ENCODE data around the gene PPP1R14C. TPM values are rescaled to one million over a fixed set of nuclear protein-coding genes. Genes with fewer than 3 reads are reported as not detected.

The PPP1R14C gene
- total RNA-seq, 2 donors from 2014 or later: 0.26 to 0.33 TPM

- H3K9me3 ChIP-seq: no peaks in the 10 kb centered on the region
- DNase-seq (no peak), ATAC-seq (no peak)
- no peak overlapping the region for H3K4me3 ChIP-seq
- no peaks in the 10 kb centered on the region for H3K27me3 ChIP-seq
- WGBS, 2 donors: 90 to 91% methylated on average over 7 of the region's 7 CpGs
- intact Hi-C loops (cut with DNase I): no loop called here
- H3K4me1 ChIP-seq: peaks cover 20% of the 10 kb centered on the region
- TF ChIP-seq, protein P1, sequence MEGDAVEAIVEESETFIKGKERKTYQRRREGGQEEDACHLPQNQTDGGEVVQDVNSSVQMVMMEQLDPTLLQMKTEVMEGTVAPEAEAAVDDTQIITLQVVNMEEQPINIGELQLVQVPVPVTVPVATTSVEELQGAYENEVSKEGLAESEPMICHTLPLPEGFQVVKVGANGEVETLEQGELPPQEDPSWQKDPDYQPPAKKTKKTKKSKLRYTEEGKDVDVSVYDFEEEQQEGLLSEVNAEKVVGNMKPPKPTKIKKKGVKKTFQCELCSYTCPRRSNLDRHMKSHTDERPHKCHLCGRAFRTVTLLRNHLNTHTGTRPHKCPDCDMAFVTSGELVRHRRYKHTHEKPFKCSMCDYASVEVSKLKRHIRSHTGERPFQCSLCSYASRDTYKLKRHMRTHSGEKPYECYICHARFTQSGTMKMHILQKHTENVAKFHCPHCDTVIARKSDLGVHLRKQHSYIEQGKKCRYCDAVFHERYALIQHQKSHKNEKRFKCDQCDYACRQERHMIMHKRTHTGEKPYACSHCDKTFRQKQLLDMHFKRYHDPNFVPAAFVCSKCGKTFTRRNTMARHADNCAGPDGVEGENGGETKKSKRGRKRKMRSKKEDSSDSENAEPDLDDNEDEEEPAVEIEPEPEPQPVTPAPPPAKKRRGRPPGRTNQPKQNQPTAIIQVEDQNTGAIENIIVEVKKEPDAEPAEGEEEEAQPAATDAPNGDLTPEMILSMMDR (IDR thresholded peaks at IDR 0.05): no peak
- no peak for TF ChIP-seq POLR2A (IDR thresholded peaks at IDR 0.05)
- H3K36me3 ChIP-seq (replicated peaks in 1 of 2; ENCODE audit: insufficient read depth in 1 of 2, low read depth in 2 of 2): no peaks in the 10 kb centered on the region
- H3K27ac ChIP-seq: no peak overlapping the region
Observed at GRCh38 chr6:150198532-150198931, 55.7 kb downstream of the PPP1R14C start.

DNA sequence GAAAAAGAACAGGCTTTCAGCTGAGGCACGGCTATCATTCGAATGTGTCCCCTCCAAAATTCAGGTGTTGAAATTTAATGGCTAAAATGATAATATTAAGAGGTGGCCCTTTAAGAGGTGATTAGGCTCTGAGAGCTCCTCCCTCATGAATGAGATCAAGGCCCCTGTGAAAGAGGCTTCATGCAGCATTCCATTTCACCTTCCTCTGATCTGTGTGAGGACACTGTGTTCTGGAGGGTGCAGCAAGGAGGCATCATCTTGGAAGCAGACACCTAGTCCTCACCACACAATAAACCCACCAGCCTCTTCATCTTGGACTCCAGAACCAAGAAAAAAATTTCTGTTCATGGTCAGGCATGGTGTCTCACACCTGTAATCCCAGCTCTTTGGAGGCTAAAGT, 56.4 kb downstream of the PPP1R14C start:
- DNase-seq (no peak), ATAC-seq (no peak)
- peaks cover 20% of the 10 kb centered on the region for H3K4me1 ChIP-seq
- H3K36me3 ChIP-seq (replicated peaks in 1 of 2; ENCODE audit: insufficient read depth in 1 of 2, low read depth in 2 of 2): no peaks in the 10 kb centered on the region
- no peak for TF ChIP-seq POLR2A (IDR thresholded peaks at IDR 0.05)
- TF ChIP-seq, protein P1 (IDR thresholded peaks at IDR 0.05): no peak
- no peak overlapping the region for H3K27ac ChIP-seq
- 90 to 92% methylated on average over 2 of the region's 2 CpGs for WGBS, 2 donors
- intact Hi-C loops (cut with DNase I): no loop called here
- H3K27me3 ChIP-seq: no peaks in the 10 kb centered on the region
- no peak overlapping the region for H3K4me3 ChIP-seq
- H3K9me3 ChIP-seq: no peaks in the 10 kb centered on the region

DNA sequence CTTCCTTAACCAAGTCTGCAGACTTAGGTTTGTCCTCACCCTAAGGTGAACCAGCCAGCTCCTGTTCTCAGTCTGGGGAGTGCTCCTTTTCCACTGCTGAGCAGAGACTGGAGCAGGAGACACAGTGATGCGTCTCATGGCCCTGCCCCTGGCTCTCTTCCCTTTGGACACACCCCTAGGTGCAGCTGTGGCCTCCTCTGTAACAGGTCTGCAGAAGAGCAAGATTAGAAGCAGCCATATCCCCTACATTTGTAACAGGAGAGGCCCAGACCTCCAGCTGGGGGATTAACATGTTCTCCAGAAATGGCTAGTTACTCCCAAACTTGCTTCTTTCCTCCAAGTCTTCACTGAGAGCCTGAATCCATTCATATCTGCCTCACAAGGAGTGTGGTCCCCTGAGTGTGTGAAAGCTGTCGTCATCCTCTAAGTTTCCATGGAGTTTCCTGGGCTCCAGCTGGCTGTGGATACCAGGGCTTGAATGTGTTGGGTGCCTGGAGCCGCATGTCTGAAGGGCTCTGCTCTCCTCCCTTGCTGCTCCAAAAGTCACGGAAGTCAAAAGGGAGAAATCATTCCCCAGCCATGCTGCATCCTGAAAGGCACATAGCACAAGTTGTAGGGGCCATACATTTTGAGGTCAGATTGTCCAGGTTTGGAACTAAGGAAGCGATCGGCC, 57.7 kb downstream of the PPP1R14C start:
- H3K27ac ChIP-seq: no peak overlapping the region
- H3K4me1 ChIP-seq: peaks cover 20% of the 10 kb centered on the region
- intact Hi-C loops (cut with DNase I): no loop called here
- TF ChIP-seq, protein P1 (IDR thresholded peaks at IDR 0.05): no peak
- no peak for TF ChIP-seq POLR2A (IDR thresholded peaks at IDR 0.05)
- H3K27me3 ChIP-seq: no peaks in the 10 kb centered on the region
- 83 to 86% methylated on average over 6 of the region's 6 CpGs for WGBS, 2 donors
- H3K36me3 ChIP-seq (replicated peaks in 1 of 2; ENCODE audit: insufficient read depth in 1 of 2, low read depth in 2 of 2): no peaks in the 10 kb centered on the region
- ATAC-seq: no peak
- no peak for DNase-seq
- no peak overlapping the region for H3K4me3 ChIP-seq
- no peaks in the 10 kb centered on the region for H3K9me3 ChIP-seq

- Histone ChIP-seq H3K27me3 (no peaks in the 10 kb centered on the region), H3K27ac (no peak overlapping the region), H3K36me3 (replicated peaks in 1 of 2; ENCODE audit: insufficient read depth in 1 of 2, low read depth in 2 of 2) (no peaks in the 10 kb centered on the region), H3K9me3 (no peaks in the 10 kb centered on the region), H3K4me3 (no peak overlapping the region), H3K4me1 (peaks cover 20% of the 10 kb centered on the region)
- WGBS, 2 donors: 87 to 92% methylated on average over 8 of the region's 8 CpGs
- no peak for TF ChIP-seq POLR2A (IDR thresholded peaks at IDR 0.05)
- TF ChIP-seq, protein P1 (IDR thresholded peaks at IDR 0.05): no peak
- intact Hi-C loops (cut with DNase I): no loop called here
- DNase-seq: no peak
- ATAC-seq: no peak
Observed at GRCh38 chr6:150201285-150201684, 58.4 kb downstream of the PPP1R14C start.

DNA sequence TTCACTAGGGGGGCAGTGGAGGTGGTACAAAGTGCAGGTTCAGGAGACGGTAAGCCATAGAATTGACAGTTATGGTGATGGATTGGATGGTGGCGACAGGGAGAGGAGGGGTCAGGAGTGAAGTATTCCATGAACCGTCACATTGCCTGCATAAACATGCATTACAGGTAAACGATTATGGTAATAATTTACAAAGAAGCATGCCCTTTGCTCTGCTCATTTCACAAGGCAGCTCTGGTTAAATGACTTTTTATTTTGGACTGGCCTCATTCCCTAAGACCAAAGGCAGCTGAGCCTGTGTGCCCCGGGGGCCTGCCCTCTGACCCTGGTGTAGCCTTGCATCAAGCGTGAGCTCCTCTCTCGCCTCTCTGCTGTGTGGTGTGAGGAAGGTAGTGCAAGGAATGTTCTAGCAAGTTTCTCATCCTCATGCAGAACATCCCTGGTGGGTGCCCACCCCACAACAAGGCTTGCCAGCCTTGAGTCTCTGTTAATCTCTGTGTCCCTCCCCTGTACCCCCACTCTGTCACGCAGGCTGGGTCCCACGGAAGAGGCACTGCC, 59.0 kb downstream of the PPP1R14C start:
- H3K27me3 ChIP-seq: no peaks in the 10 kb centered on the region
- H3K9me3 ChIP-seq: no peaks in the 10 kb centered on the region
- intact Hi-C loops (cut with DNase I): no loop called here
- no peak for TF ChIP-seq POLR2A (IDR thresholded peaks at IDR 0.05)
- TF ChIP-seq, protein P1 (IDR thresholded peaks at IDR 0.05): no peak
- no peak for ATAC-seq
- 60 to 75% methylated on average over 9 of the region's 9 CpGs for WGBS, 2 donors
- no peaks in the 10 kb centered on the region for H3K36me3 ChIP-seq (replicated peaks in 1 of 2; ENCODE audit: insufficient read depth in 1 of 2, low read depth in 2 of 2)
- no peak overlapping the region for H3K4me3 ChIP-seq
- no peak for DNase-seq
- peaks cover 16% of the 10 kb centered on the region for H3K4me1 ChIP-seq
- no peak overlapping the region for H3K27ac ChIP-seq

Measured in body of pancreas (tissue), 4 donors.